K562 (cell line): ENCODE data around the gene DCLK2. TPM values are rescaled to one million over a fixed set of nuclear protein-coding genes. Genes with fewer than 3 reads are reported as not detected.

Experiments
- MTA2 ChIP-seq: fragments of 450-650 bp; IDR thresholded peaks from 2 replicates; pipeline ENCODE4 v1.6.1; 2016; ENCODE audit warnings: low read depth
- NFIC ChIP-seq: fragments of 450-650 bp; IDR thresholded peaks from 2 replicates; pipeline ENCODE4 v1.6.1; 2017; ENCODE audit warnings: mild to moderate bottlenecking, inconsistent platforms
- RNF219 ChIP-seq: fragments of 250-450 bp; sonication (Bioruptor Pico); IDR thresholded peaks from 2 replicates; pipeline ENCODE4 v1.5.0; 2022; ENCODE audit warnings: mild to moderate bottlenecking
- ZBTB2 ChIP-seq: fragments of 450-650 bp; IDR thresholded peaks from 2 replicates; pipeline ENCODE4 v1.6.1; 2016; ENCODE audit warnings: antibody characterized with exemption
- ZBTB9 ChIP-seq: fragments of 450-650 bp; formaldehyde crosslinking; IDR thresholded peaks from 2 replicates; pipeline ENCODE4 v1.4.0; 2020; ENCODE audit warnings: mild to moderate bottlenecking, moderate library complexity
- ZNF140 ChIP-seq: fragments of 250-450 bp; sonication (Bioruptor Pico); IDR thresholded peaks from 2 replicates; pipeline ENCODE4 v1.8.0; 2021; ENCODE audit warnings: moderate library complexity, mild to moderate bottlenecking, inconsistent platforms
- polyA plus RNA-seq, 8 experiments: library from polyadenylated mRNA; depleted of rRNA in 4 of 8; stranded (reverse) in 5 of 8; unstranded in 3 of 8; fragments of >200 nt; fragmentation: Nextera tagmentation in 2 of 8; fragmentation: Illumina TruSeq in 1 of 8; extraction: Ambion mirVana in 2 of 8; extraction: Trizol in 1 of 8; gene quantifications; 2 replicates each; pipeline versions ENCODE4 v1.2.1 to v1.2.3, GENCODE V29; 2011 to 2014; ENCODE audit warnings: inconsistent platforms in 1 of 8, missing spikeins in 1 of 8
- total RNA-seq, 7 experiments: library from RNA; depleted of rRNA in 6 of 7; stranded (reverse); fragments of >200 nt in 6 of 7; fragmentation: Illumina TruSeq in 2 of 7; extraction: Trizol in 2 of 7; gene quantifications; 2 replicates each; pipeline versions ENCODE4 v1.2.1 to v1.2.3, GENCODE V29; 2011 to 2021; ENCODE audit warnings: low replicate concordance in 1 of 7
- TF ChIP-seq, protein P1 (sequence below), 3 experiments: IDR thresholded peaks in 2 of 3; conservative IDR thresholded peaks in 1 of 3; 2 replicates each; pipeline ENCODE4 v1.5.1; 2011 to 2012; ENCODE audit warnings: low read length in 3 of 3, mild to moderate bottlenecking in 3 of 3, control low read depth in 2 of 3, improper control_type of control experiment in 1 of 3, inconsistent platforms in 1 of 3, low read depth in 1 of 3, mixed read lengths in 1 of 3, moderate library complexity in 1 of 3; ENCODE audit not compliant: insufficient read depth in 2 of 3
- TF ChIP-seq, protein P2 (sequence below): fragments of 200-800 bp; sonication (Bioruptor generic); IDR thresholded peaks from 2 replicates; pipeline ENCODE4 v1.6.1; 2016; ENCODE audit warnings: missing genetic modification characterization, missing compliant biosample characterization
- TF ChIP-seq, protein P3 (sequence below): sonication (generic); formaldehyde crosslinking; IDR thresholded peaks from 2 replicates; pipeline ENCODE4 v1.8.1; 2022; ENCODE audit warnings: missing genetic modification reagents

The DCLK2 gene
- total and polyA plus RNA-seq, 9 of the 15 experiments (the other 6 are each of a cell fraction or from before 2014, with no cell fraction given): not detected

- TF ChIP-seq ZBTB2 (no peak), MTA2 (no peak), ZNF140 (CRISPR knock-in tag) (no peak), RNF219 (CRISPR knock-in tag) (no peak), ZBTB9 (CRISPR knock-in tag) (no peak), NFIC (no peak)
- TF ChIP-seq, protein P1, sequence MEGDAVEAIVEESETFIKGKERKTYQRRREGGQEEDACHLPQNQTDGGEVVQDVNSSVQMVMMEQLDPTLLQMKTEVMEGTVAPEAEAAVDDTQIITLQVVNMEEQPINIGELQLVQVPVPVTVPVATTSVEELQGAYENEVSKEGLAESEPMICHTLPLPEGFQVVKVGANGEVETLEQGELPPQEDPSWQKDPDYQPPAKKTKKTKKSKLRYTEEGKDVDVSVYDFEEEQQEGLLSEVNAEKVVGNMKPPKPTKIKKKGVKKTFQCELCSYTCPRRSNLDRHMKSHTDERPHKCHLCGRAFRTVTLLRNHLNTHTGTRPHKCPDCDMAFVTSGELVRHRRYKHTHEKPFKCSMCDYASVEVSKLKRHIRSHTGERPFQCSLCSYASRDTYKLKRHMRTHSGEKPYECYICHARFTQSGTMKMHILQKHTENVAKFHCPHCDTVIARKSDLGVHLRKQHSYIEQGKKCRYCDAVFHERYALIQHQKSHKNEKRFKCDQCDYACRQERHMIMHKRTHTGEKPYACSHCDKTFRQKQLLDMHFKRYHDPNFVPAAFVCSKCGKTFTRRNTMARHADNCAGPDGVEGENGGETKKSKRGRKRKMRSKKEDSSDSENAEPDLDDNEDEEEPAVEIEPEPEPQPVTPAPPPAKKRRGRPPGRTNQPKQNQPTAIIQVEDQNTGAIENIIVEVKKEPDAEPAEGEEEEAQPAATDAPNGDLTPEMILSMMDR (IDR thresholded peaks at IDR 0.05 in 2 of 3, conservative IDR thresholded peaks at IDR 0.05 in 1 of 3; ENCODE audit: insufficient read depth in 2 of 3, low read depth in 1 of 3, low read length in 3 of 3): no peak
- TF ChIP-seq, protein P2, sequence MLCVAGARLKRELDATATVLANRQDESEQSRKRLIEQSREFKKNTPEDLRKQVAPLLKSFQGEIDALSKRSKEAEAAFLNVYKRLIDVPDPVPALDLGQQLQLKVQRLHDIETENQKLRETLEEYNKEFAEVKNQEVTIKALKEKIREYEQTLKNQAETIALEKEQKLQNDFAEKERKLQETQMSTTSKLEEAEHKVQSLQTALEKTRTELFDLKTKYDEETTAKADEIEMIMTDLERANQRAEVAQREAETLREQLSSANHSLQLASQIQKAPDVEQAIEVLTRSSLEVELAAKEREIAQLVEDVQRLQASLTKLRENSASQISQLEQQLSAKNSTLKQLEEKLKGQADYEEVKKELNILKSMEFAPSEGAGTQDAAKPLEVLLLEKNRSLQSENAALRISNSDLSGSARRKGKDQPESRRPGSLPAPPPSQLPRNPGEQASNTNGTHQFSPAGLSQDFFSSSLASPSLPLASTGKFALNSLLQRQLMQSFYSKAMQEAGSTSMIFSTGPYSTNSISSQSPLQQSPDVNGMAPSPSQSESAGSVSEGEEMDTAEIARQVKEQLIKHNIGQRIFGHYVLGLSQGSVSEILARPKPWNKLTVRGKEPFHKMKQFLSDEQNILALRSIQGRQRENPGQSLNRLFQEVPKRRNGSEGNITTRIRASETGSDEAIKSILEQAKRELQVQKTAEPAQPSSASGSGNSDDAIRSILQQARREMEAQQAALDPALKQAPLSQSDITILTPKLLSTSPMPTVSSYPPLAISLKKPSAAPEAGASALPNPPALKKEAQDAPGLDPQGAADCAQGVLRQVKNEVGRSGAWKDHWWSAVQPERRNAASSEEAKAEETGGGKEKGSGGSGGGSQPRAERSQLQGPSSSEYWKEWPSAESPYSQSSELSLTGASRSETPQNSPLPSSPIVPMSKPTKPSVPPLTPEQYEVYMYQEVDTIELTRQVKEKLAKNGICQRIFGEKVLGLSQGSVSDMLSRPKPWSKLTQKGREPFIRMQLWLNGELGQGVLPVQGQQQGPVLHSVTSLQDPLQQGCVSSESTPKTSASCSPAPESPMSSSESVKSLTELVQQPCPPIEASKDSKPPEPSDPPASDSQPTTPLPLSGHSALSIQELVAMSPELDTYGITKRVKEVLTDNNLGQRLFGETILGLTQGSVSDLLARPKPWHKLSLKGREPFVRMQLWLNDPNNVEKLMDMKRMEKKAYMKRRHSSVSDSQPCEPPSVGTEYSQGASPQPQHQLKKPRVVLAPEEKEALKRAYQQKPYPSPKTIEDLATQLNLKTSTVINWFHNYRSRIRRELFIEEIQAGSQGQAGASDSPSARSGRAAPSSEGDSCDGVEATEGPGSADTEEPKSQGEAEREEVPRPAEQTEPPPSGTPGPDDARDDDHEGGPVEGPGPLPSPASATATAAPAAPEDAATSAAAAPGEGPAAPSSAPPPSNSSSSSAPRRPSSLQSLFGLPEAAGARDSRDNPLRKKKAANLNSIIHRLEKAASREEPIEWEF: no peak
- TF ChIP-seq, protein P3, sequence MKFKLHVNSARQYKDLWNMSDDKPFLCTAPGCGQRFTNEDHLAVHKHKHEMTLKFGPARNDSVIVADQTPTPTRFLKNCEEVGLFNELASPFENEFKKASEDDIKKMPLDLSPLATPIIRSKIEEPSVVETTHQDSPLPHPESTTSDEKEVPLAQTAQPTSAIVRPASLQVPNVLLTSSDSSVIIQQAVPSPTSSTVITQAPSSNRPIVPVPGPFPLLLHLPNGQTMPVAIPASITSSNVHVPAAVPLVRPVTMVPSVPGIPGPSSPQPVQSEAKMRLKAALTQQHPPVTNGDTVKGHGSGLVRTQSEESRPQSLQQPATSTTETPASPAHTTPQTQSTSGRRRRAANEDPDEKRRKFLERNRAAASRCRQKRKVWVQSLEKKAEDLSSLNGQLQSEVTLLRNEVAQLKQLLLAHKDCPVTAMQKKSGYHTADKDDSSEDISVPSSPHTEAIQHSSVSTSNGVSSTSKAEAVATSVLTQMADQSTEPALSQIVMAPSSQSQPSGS (CRISPR knock-in tag): no peak
Measured at GRCh38 chr4:150117629-150118028, 39.4 kb downstream of the DCLK2 start (continued).
